ENCODE measurements around the gene NR1H3. TPM values are rescaled to one million over a fixed set of nuclear protein-coding genes. Genes with fewer than 3 reads are reported as not detected.

NR1H3 gene
- total RNA-seq, 4 donors from 2014 or later = 95.8 to 152 (median 123) TPM

- Histone ChIP-seq H3K36me3 (peaks cover 0 to 97% (median 3%) of the 10 kb centered on the region in 3 donors), H3K27ac (no peak overlapping the region), H3K4me3 (no peak overlapping the region), H3K4me1 (no peaks in the 10 kb centered on the region), H3K9me3 (no peaks in the 10 kb centered on the region), H3K27me3 (no peaks in the 10 kb centered on the region)
- DNase-seq = no peak
- TF ChIP-seq CTCF (IDR thresholded peaks at IDR 0.05) (no peak), POLR2A (IDR thresholded peaks at IDR 0.05) (no peak)
Observed at GRCh38 chr11:47296045-47296444, 38.2 kb downstream of the NR1H3 start.

GRCh38 chr11:47299078-47299477, 41.3 kb downstream of the NR1H3 start:
- Histone ChIP-seq H3K9me3 (peaks cover 0 to 12% (median 2%) of the 10 kb centered on the region in 4 donors), H3K4me1 (no peaks in the 10 kb centered on the region), H3K36me3 (peaks cover 0 to 97% (median 3%) of the 10 kb centered on the region in 3 donors), H3K4me3 (no peak overlapping the region), H3K27ac (no peak overlapping the region), H3K27me3 (no peaks in the 10 kb centered on the region)
- TF ChIP-seq CTCF (IDR thresholded peaks at IDR 0.05) (no peak), POLR2A (IDR thresholded peaks at IDR 0.05) (no peak)
- DNase-seq = no peak

GRCh38 chr11:47302853-47303252, 45.1 kb downstream of the NR1H3 start:
- DNase-seq = no peak
- Histone ChIP-seq H3K27me3 (no peaks in the 10 kb centered on the region), H3K36me3 (peaks cover 0 to 95% (median 3%) of the 10 kb centered on the region in 3 donors), H3K9me3 (peaks cover 0 to 12% (median 2%) of the 10 kb centered on the region in 4 donors), H3K27ac (no peak overlapping the region), H3K4me3 (no peak overlapping the region), H3K4me1 (no peaks in the 10 kb centered on the region)
- TF ChIP-seq CTCF (IDR thresholded peaks at IDR 0.05) = no peak
- TF ChIP-seq POLR2A (IDR thresholded peaks at IDR 0.05) = no peak

- Histone ChIP-seq H3K27ac (no peak overlapping the region), H3K27me3 (no peaks in the 10 kb centered on the region), H3K9me3 (peaks cover 0 to 12% (median 2%) of the 10 kb centered on the region in 4 donors), H3K4me1 (no peaks in the 10 kb centered on the region), H3K4me3 (no peak overlapping the region), H3K36me3 (peaks cover 0 to 97% (median 0%) of the 10 kb centered on the region in 3 donors)
- DNase-seq = no peak
- TF ChIP-seq CTCF (IDR thresholded peaks at IDR 0.05) (no peak), POLR2A (IDR thresholded peaks at IDR 0.05) (no peak)
Observed at GRCh38 chr11:47305734-47306483, 48.1 kb downstream of the NR1H3 start.

GRCh38 chr11:47306484-47306844, 48.7 kb downstream of the NR1H3 start:
- H3K4me1 ChIP-seq = no peaks in the 10 kb centered on the region
- H3K9me3 ChIP-seq = peaks cover 0 to 12% (median 2%) of the 10 kb centered on the region in 4 donors
- no peak overlapping the region for H3K4me3 ChIP-seq
- H3K27me3 ChIP-seq = no peaks in the 10 kb centered on the region
- TF ChIP-seq CTCF (IDR thresholded peaks at IDR 0.05) (no peak), POLR2A (IDR thresholded peaks at IDR 0.05) (no peak)
- H3K36me3 ChIP-seq = peaks cover 0 to 97% (median 0%) of the 10 kb centered on the region in 3 donors
- H3K27ac ChIP-seq = no peak overlapping the region
- DNase-seq = no peak

Data from Peyer's patch (tissue), 4 donors.